IMR-90 (cell line): ENCODE measurements around the gene SYNE1.

Source experiments
- BHLHE40 ChIP-seq: fragments of 150-350 bp; IDR thresholded peaks from 2 replicates; pipeline ENCODE4 v1.6.1; 2016; ENCODE audit warnings: mild to moderate bottlenecking, low read depth, low read length
- CTCF ChIP-seq: conservative IDR thresholded peaks from 2 replicates; pipeline ENCODE4 v1.5.1; 2012; ENCODE audit warnings: mild to moderate bottlenecking, low read depth, low read length, improper control_type of control experiment
- ELK1 ChIP-seq: fragments of 150-350 bp; IDR thresholded peaks from 2 replicates; pipeline ENCODE4 v1.6.1; 2016; ENCODE audit warnings: low read depth, mild to moderate bottlenecking, low read length, moderate library complexity, borderline replicate concordance
- RAD21 ChIP-seq: IDR thresholded peaks from 2 replicates; pipeline ENCODE4 v1.6.1; 2012; ENCODE audit warnings: low read length, improper control_type of control experiment

GRCh38 chr6:152330961-152331360 lies 306.2 kb downstream of the SYNE1 start:
- TF ChIP-seq CTCF (no peak), RAD21 (no peak), ELK1 (no peak), BHLHE40 (no peak)
